GM21737 (cell line): ENCODE results near the gene COPS9.

Experiments
- ATAC-seq: cut with Tn5 transposase; IDR thresholded peaks from one replicate; pipeline ENCODE4 v1.9.1; 2021; ENCODE audit warnings: mild to moderate bottlenecking, moderate library complexity; ENCODE audit not compliant: unreplicated experiment

COPS9 gene

DNA sequence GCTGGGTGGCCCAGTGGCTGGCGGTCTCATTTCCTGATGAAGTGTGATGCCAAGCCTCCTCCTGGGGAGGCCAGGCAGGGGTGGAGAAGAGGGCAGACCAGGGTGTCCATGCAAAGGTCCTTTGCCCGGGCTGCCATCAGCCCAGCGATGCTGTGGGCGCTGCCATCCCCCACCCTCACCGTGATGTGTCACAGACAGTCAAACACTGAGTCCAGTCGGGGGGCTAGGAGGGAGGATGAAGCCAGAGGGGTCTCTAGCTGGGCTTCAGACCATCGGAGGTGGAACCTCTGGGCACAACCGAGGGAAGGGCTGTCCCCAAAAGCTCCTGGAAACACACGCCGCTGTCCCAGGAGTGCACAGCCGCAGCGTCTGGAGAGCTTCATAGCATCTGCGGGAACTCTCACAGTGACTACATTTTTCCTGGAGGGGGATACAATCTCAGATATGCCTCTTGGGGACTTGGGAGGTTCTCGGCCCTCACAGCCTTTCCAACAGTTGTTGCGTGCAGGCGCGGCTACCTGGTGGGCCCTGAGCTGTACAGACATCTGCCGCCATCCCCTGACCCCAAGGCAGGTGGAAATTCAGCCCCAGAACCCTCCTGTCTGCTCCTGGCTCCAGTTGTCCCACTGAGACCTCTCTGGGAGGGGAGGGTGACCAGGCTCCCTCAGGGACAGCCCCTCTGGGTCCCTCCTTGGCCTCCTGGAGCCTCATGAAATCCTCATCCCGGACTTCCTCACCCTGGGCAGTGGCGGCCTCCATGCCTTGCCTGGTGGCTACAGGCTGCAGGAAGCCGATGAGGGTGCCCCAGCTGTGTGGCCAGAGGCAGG, 30.9 kb upstream of the COPS9 start:
- ATAC-seq = no peak

DNA sequence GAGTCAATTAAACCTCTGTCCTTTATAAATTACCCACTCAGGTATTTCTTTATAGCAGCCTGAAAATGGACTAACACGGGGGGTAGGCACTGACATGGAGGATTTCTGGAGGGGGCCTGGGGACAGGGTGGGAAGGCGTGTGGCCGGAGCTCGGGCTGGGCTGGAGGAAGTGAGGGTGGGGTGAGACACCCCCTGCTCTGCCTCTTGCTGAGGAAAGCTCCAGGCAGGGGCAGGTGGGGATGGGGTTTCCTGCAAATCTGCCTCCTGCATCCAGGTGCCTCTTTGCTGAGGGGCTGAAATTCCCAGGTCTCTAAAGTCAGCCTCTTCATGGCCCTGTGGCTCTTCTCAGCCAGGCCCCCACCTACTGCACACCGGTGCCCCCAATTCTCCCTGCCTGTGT, 30.1 kb upstream of the COPS9 start:
- no peak for ATAC-seq

DNA sequence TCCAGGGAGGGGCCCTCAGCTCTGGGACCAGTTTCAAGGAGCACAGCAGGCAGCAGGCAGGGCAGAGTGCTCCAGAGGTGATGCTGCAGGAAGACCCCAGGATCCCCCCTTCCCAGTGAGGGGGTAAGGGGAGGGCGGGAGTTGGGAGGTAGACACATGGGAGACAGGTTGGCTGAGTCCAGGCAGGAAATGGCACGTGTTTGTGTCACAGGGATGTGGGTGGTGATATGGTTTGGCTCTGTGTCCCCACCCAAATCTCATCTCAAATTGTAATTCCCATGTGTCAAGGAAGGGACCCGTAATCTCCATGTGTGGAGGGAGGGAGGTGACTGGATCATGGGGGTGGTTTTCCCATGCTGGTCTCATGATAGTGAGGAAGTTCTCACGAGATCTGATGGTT, 29.6 kb upstream of the COPS9 start:
- no peak for ATAC-seq

DNA sequence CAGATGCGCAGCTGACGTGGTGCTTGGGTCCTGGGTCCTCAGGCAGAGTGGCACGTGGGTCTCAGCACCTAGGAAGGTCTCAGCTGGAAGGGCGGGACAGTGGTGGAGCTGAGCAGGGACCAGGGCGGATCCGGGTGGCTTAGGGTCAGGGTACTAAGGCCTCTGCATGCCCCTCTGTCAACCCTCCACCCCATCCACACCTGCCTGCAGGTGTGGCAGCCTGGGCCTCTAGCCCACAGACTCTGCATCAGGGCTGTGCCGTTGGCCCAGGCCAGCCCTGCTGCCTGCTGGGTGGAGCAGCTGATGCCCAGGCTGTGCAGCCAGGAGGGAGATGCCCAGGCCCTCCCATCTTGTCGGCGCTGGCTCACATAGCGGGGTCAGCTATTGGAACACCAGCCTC, 28.9 kb upstream of the COPS9 start:
- ATAC-seq = no peak

DNA sequence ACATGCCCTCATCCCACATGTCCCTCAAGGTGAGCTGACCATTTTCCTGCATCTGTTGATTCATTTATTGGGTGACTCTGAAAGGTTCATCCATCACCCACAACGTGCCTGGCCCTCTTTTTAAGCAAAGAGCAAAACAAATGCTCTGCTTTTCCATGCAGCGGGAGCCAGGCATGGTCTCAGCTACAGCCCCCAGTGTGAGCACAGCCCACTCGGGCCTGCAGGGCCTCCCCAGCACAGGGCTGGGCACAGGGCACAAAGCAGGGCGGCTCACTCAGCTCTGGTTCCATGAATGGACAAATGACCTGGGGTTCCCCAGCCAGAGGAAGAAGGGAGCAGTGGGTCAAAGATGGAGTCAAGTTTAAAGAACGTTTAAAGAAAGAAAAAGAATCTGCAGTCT, 28.5 kb upstream of the COPS9 start:
- ATAC-seq = no peak

DNA sequence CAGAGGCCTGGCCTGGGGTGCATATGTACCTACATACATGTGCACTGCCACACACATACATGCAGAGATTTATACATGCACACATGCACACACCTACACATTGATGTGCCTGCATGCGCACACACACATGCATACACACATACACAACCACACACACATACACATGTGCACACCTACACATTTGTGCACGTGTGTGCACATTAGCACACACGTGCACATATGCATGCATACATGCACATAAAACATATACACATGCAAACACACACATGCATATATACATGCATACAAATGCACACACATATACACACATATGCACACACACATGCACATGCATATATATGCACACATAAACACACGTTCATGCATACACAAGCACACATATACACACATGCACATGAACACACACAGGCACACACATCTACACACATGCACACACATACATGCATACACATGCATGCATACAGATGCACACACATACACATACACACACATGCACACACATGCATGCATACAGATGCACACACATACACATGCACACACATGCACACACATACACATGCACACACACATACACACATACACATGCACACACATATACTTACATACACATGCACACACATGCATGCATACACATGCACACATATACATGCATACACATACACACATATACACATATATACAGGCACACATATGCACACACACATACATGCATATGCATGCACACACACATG, 27.9 kb upstream of the COPS9 start:
- no peak for ATAC-seq

DNA sequence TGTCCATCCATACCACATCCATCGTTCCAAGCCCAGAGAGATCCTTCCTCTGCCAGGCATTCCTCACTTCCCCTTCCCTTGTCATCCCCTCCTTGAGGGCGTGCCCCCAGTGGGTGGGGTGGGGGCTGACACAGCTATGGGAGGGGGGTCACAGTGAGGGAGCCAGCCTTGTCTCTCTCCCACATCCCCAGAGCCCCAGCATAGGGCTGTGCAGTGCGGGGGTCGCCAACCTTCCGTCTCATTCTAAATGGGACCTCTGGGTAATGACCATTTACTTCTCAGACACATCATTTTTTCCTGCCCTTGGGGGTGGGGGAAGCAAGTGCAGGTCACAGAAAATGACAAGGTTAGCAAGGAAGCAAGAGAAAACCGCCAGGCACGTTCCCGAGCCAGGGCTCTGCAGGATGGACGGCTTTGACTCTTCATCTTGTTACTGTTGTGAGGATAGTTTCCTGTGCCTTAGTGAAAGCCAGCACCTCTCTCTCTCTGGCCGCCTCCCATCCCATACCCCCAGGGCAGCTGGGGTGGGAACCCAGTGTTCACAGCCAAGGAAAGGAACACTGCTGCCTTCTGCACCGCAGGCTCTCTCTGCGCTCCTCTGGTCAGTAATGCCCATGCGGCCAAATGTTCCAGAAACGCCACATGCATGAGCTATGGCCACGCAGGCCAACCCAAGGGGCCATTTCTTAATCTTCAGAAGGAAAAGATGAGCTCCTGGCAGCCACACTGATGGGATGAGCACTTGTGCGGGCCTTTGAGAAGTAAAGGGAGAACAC, 27.0 kb upstream of the COPS9 start:
- ATAC-seq = no peak

DNA sequence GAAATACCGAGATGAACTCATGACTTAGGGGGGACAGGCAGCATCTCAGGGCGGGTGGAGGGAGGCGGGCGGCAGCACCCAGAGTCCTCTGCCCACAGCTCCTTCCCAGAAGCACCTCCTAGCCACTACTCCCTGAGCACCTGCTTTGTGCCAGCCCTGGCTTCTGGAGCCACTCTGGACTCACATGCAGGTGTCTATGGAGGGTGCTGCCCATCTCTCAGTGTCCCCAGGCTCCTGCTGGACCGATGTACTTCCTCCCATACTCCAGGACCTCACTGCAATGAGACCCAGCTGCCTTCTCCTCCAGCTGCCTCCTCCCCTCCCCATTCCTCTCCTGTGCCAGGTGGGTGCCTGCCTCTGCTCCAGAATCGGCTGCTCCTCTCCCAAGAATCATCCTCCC, 26.4 kb upstream of the COPS9 start:
- ATAC-seq = no peak

DNA sequence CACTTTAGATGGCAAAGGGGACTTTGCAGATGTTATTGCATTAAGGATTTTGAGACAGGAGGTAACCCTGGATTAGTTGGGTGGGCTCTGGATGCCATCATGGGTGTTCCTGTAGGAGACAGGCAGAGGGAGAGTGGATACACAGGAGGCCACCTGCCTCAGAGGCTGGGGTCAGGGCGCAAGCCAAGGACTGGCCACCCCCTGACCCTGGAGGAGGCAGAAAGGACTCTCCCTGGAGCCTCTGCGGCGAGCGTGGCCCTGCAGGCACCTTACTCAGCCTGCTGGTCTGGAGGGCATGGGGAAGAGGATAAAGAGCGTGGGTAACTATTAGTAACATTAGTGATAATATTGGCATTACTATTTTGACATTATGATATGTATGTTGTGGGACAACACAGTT, 25.9 kb upstream of the COPS9 start:
- no peak for ATAC-seq

DNA sequence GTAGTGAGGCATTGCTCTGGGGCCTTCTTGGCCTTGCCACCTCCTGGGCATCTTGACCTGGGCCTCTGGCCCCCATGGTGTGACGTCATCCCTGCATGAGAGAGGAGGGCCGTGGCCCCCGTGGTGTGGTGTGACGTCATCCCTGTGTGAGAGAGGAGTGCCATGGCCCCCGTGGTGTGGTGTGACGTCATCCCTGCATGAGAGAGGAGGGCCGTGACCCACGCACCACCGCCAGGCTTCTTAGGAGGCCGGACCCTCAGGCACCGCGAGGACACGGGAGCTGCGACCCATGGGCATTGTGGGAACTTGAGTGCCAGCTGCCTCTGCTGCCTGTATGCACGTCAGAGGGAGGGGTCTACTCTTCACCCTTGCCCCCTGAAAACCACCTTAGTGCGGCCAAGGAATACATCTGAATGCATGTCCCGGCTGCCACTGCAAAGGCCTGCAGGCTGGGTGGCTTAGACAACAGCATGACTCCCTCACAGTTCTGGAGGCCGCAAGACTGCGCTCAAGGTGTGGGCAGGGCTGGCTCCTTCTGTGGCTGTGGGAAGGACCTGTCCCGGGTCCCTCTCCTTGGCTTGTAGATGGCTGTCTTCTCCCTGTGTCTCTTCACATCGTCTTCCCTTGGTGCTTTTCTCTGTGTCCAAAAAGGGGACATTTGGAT, 25.1 kb upstream of the COPS9 start:
- no peak for ATAC-seq

DNA sequence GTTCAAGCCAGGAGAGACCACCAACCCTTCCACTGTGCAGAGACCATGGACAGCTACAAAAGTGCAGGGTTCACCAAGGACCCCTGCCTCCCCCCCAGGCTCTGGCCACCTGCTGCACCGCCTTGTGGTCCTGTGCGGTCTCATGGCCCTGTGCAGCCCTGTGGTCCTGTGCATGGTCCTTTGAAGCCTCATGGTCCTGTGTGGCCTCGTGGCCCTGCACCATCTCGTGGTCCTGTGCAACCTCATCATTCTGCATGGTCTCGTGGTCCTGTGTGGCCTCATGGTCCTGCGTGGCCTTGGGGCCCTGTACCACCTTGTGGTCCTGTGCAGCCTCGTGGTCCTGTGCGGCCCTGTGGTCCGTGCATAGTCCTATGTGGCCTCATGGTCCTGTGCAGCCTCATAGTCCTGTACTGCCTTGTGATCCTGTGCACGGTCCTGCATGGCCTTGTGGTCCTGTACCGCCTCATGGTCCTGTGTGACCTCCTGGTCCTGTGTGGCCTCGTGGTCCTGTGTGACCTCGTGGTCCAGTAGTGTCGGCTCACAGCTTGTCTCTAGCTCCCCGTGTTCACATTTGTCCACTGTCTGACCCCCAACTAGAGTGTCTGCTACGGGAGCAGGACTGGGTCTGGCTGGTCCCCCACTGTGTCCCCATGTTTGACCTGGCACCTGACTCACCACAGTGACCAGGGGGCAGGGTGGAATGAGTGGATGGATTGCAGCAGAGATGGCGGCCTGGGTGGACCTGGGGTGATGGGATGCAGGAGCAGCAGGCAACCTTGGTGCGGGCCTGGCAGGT, 24.4 kb upstream of the COPS9 start:
- no peak for ATAC-seq

DNA sequence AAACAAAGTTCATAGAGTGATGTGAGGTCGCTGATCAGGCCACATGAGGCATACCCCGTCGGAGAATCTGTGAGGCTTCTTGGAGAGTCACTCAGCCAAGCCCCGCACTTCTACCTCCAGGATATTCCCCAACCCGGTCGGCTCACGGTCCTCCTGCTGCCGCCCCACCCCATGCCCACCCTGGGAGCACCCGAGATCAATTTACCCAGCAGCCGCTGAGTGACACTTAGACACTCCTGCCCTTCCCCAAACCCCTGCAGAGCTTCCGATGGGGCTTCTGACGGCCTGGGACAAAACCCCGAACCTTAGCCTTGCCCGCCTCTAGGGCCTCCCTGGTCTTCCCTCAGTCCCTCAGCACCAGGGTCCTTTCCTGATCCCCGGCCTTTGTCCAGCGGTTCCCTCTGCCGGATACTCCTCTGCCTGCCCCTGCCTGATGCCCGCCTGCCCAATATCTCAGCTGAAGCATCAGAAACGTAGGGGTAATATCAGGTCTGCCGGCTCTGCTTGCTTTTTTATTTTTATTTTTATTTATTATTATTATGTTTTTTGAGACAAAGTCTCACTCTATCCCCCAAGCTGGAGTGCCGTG, 23.2 kb upstream of the COPS9 start:
- ATAC-seq = no peak

DNA sequence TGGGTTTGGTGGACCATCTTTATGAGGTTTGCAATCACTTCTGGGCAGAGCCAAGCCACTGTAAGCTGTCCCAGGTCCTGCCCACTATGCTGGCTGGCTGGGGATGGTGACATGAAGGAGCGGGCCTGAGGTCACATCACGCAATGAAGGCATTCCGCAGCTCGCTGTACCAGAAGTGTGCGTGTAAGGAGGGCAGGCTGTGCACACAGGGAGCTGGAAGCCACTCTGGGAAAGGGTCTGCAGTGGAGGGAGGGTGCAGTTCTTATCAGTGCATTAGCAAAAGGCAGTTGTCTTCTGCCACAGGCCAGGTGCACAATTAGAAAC, 21.0 kb upstream of the COPS9 start:
- no peak for ATAC-seq

DNA sequence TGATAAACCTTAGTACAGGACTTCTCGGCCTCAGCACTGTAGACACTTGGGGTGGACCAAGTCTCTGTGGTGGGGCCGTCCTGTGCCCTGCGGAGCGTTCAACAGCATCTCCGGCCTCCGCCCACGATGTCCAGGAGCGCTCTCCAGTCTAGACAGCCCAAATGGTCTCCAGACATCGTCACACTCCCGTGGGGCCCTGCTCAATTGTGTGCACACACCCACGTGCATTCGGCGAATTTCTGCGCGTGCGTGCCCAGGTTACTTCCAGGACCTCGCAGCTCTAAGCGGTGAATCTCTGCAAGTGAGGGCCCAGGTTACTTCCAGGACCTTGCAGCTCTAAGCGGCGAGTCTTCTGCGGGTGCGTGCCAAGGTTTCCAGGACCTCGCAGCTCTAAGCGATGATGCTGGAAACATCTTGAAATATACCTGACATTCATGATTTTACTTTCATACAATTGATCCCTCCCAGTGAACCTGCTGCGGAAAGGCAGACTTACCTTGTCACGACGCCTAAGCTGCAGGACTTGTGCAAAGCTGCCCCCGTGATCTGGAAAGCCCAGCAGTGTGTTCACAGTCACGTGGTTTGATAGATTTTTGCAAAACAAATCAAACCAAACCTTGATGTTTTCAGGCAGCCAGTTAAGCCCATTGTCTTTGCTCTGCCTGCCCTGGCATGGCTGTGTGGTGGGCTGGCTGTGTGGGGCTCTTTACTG, 20.5 kb upstream of the COPS9 start:
- no peak for ATAC-seq

DNA sequence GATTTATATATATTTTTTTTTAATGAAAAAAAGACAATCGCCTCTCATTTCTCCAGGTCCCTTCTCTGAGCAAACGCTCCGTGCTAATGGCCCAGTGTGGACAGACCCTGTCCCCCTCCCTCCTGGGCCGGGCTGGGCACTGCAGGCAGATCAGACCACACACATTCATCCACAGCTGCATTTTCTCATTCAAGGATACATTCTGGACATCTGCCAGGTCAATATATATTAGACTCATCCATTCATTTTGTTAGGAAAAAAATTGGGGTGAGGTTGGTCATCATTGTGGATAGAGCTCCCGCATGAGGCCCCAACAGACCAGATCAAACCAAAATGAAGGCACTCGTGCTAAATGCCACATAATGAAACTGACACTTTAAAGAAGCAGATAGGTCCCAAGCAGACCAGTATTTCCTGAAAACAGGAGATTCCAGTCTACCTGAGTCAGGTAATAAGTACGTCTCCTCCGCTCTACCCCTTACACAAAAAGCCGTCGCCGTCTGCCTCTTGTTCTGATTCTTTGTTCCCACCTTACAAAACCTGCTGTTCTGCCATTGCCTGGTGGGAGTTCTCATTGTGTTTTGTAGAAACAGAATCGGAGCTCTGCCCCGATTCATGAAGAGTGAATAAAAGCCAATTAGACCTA, 19.8 kb upstream of the COPS9 start:
- ATAC-seq = no peak

DNA sequence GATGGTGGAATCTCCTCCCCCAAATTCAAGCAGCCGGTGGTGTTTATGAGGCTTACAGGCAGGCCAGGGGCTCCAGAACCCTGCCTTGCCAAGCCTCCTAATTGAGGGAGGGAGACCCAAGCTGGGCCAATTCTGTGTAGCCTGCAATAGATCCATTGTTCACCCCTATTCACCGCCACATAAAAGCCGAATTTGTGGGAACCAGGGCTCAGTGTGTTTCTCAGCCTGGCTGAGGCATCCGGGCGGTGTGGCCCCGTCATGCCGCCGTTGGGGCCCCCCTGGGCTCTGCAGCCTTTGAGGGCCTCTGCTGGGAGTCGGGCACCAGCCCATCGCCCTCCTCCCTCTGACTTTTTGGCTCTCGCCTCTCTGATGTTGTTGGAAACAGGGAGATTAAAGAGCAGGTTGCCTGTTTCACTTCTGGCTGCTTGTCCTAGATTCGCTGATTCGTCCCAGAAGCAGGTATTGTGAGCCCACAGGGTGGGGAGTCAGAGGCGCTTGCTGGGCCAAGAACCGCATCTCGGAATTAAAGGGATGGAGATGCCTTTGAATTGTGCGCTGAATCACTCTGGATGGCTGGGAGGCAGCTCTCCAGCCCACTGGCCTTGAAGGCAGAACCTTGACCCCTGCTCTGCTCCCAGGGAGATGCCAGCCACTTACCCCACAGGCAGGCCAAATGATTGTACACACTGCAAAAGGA, 19.1 kb upstream of the COPS9 start:
- ATAC-seq = no peak

DNA sequence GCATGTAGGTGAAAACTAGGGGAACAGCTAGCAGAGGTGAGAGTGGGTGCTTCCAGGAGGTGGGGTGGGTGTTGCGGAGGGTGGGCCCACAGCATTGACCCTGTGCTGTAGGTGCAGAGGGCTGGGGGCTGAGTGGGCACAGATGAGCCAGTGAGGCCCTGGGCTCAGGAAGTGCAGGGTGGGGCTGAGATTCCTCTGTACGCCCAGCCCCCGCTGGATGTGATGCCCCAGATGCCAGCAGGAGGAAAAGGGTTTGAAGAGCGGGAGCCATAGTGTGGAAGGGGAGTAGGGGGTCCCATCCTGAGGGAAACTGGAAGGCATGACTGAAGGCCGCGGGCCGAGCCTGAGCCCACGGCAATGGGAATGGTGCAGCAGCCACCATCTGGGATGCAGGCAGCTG, 18.5 kb upstream of the COPS9 start:
- ATAC-seq = no peak

DNA sequence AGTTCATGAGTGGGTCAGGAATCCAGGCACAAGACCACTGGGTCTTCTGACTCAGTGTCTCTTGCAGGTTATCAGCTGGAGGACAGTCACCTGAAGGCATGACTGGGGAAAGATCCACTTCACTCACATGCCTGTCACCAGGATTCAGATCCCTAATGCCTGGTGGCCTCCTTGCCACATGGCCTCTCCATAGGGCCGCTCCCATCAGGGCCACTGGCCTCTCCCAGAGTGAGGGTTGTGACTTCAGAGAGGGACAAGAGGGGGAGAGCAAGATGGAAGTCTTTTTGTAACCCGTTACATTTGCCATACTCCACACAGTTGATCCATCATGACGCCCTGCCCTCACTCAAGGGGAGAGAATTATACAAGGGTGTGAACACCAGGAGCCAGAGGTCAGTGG, 17.3 kb upstream of the COPS9 start:
- ATAC-seq = no peak
